ENCODE measurements around the gene PRAMEF2.
"Not testable (repeated sequence)": the region's sequence is repeated elsewhere in the genome, so short reads cannot be mapped to it uniquely, and the experiment has no call there.

DNA sequence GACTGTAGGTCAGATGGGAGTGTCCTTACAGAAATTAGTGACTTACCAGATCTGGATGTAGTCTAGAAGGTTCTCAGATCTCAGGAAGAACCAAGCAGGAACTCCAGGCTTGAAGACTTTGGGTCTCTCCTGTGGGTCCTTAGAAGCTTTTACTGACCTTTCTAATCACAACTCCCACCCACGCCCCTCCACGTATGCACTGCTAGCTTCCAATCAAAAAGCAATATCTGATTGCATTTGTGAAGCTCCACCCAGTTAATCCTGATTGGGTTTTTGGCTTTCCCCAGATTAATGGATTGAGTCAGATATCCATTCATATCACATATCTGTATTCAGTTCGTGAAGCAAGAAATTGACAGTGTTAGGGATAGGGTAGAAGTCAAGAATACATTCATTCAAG lies 29.2 kb downstream of the PRAMEF2 start, which contains the start of gene PRAMEF4:
- TF ChIP-seq CTCF, POLR2A, POLR2AphosphoS5 (IDR thresholded peaks at IDR 0.05): not testable (repeated sequence)

Measured in gastroesophageal sphincter (tissue), 3 donors.